Hepatocyte (in vitro differentiated cells): Measurements from ENCODE around the gene ITGB2. TPM values are rescaled to one million over a fixed set of nuclear protein-coding genes. Genes with fewer than 3 reads are reported as not detected.

ENCODE experiments used
- DNase-seq: peaks from one replicate; pipeline ENCODE4 v3.0.0-alpha.2; 2016; ENCODE audit warnings: low spot score
- H2AFZ ChIP-seq: fragments of 200-600 bp; sonication (generic); 2 replicates; pipeline ENCODE4 v1.6.0; 2016; ENCODE audit warnings: antibody characterized with exemption, mild to moderate bottlenecking
- H3K27ac ChIP-seq: fragments of 200-600 bp; sonication (generic); 2 replicates; pipeline ENCODE4 v1.5.1; 2016; ENCODE audit warnings: mild to moderate bottlenecking
- H3K27me3 ChIP-seq: fragments of 200-600 bp; sonication (generic); 2 replicates; pipeline ENCODE4 v1.6.1; 2016
- H3K36me3 ChIP-seq: fragments of 200-600 bp; sonication (generic); replicated peaks from 2 replicates; pipeline ENCODE4 v1.5.1; 2016; ENCODE audit warnings: low read depth; ENCODE audit not compliant: insufficient read depth
- H3K4me1 ChIP-seq: fragments of 200-600 bp; sonication (generic); 2 replicates; pipeline ENCODE4 v1.5.1; 2016; ENCODE audit warnings: mild to moderate bottlenecking, moderate library complexity; ENCODE audit not compliant: insufficient read depth
- H3K4me2 ChIP-seq: fragments of 200-600 bp; sonication (generic); 2 replicates; pipeline ENCODE4 v1.6.0; 2016
- H3K4me3 ChIP-seq: fragments of 200-600 bp; sonication (generic); 2 replicates; pipeline ENCODE4 v1.5.1; 2016; ENCODE audit warnings: mild to moderate bottlenecking
- H3K79me2 ChIP-seq: fragments of 200-600 bp; sonication (generic); 2 replicates; pipeline ENCODE4 v1.6.0; 2017; ENCODE audit warnings: mild to moderate bottlenecking
- H3K9me2 ChIP-seq: fragments of 200-600 bp; sonication (generic); replicated peaks from 2 replicates; pipeline ENCODE4 v1.6.0; 2017; ENCODE audit warnings: mild to moderate bottlenecking; ENCODE audit not compliant: insufficient read depth
- H3K9me3 ChIP-seq: fragments of 200-600 bp; sonication (generic); 2 replicates; pipeline ENCODE4 v1.5.1; 2016; ENCODE audit warnings: low read depth, mild to moderate bottlenecking
- H4K20me1 ChIP-seq: fragments of 200-600 bp; sonication (generic); 2 replicates; pipeline ENCODE4 v1.6.0; 2016; ENCODE audit warnings: mild to moderate bottlenecking; ENCODE audit not compliant: insufficient read depth, poor library complexity, severe bottlenecking
- CTCF ChIP-seq: fragments of 200-600 bp; sonication (generic); IDR thresholded peaks from 2 replicates; pipeline ENCODE4 v1.5.1; 2016; ENCODE audit warnings: antibody characterized with exemption, mild to moderate bottlenecking; ENCODE audit not compliant: poor library complexity
- EZH2 ChIP-seq: fragments of 200-600 bp; sonication (generic); IDR thresholded peaks from 2 replicates; pipeline ENCODE4 v1.6.1; 2016; ENCODE audit warnings: antibody characterized with exemption, mild to moderate bottlenecking, borderline replicate concordance
- EZH2phosphoT487 ChIP-seq: fragments of 200-600 bp; sonication (generic); IDR thresholded peaks from one replicate; pipeline ENCODE4 v1.6.1; 2018; ENCODE audit warnings: antibody characterized with exemption, mild to moderate bottlenecking, low read depth, moderate library complexity; ENCODE audit not compliant: unreplicated experiment, severe bottlenecking
- WGBS: methylation state at CpG from one replicate; pipeline ENCODE4 v1.1.6; 2016; ENCODE audit warnings: low lambda C conversion rate; ENCODE audit errors: missing lambda C conversion rate; 5-methylcytosine and 5-hydroxymethylcytosine counted together
- polyA plus RNA-seq: library from polyadenylated mRNA; unstranded; fragments of >200 nt; fragmentation: Nextera tagmentation; extraction: Ambion mirVana; gene quantifications from 2 replicates; pipeline ENCODE4 v1.2.1, GENCODE V29; 2016
- total RNA-seq: library from RNA; depleted of rRNA; stranded (reverse); fragments of >200 nt; gene quantifications from 2 replicates; pipeline ENCODE4 v1.2.3, GENCODE V29; 2014

The ITGB2 gene
- total and polyA plus RNA-seq, 2 experiments from 2014 or later = 3.8 to 4.2 TPM

DNA sequence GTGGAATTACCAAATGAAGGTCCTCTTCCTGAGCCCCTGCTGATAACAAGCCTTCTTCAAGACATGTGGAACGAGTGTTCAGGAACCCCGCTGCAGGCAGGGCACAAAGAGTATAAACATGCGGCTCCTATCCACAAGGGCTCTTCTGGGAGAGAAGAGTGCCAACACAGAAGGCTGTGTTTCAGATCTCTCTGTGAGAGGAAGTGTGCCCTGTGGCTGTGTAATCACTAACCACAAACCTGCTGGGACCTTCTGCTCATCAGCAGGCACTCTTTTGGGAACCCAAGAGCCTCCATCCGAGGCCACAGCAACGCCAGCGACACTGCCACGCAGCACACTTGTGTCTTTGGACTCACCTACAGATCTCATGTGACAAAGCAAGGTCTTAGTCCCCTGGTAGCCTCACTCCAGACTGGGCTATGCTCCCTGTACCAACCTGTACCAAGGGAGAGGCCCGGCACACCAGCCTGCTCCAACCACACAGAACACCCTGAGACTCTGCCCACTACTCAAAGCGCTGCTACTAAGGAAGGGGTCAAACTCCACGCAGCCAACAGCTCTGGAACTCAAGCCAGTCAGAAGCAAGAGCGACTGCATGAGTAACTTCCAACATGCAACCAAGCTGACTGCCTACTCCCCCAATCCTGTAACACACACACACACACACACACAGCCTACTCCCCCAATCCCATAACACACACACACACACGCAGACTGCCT, 55.0 kb downstream of the ITGB2 start:
- Histone ChIP-seq H3K9me3 (no peaks in the 10 kb centered on the region), H3K79me2 (peaks cover 92% of the 10 kb centered on the region), H3K27ac (peak overlapping the region; percentile 70), H3K27me3 (no peaks in the 10 kb centered on the region), H3K4me1 (peaks cover 40% of the 10 kb centered on the region), H2AFZ (no peak overlapping the region), H3K4me3 (no peak overlapping the region), H4K20me1 (peaks cover 91% of the 10 kb centered on the region), H3K36me3 (no peaks in the 10 kb centered on the region), H3K4me2 (peak overlapping the region; percentile 54), H3K9me2 (no peaks in the 10 kb centered on the region)
- peak; percentile 34 for DNase-seq
- TF ChIP-seq EZH2 (no peak), EZH2phosphoT487 (no peak), CTCF (no peak)
- WGBS = 82% methylated on average over 11 of the region's 12 CpGs

DNA sequence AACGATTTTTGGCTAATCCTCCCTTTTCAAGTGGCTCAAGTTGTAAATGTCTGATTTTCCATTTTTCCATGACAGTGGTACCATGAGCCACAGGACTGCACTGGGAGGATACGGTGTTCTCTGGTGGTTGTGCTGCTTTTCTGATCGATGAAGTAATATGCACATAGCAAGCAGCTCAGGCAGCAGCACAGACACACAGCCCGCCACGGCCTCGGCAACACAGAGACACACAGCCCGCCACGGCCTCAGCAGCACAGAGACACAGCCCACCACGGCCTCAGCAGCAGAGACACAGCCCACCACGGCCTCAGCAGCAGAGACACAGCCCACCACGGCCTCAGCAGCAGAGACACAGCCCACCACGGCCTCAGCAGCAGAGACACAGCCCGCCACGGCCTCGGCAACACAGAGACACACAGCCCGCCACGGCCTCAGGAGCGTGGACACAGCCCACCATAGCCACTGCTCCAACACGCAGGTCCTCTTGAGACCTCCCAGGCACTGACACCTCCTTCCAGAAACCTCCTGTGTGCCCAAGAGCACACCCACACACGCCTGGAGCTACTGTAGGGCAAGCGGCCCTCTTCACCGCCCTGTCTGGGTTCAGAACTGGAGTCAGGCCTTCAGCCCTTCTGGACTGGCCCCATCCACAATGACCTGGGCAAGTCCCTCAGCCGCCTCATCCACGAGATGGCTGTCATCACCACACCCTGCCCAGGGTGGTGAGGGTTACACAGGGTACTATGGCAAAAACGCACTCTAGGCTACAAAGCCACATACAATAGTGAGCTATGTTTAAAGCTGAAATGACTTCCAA, 57.6 kb downstream of the ITGB2 start:
- H3K9me3 ChIP-seq = no peaks in the 10 kb centered on the region
- no peaks in the 10 kb centered on the region for H3K36me3 ChIP-seq
- no peak for TF ChIP-seq EZH2phosphoT487
- H3K4me1 ChIP-seq = peaks cover 24% of the 10 kb centered on the region
- H2AFZ ChIP-seq = no peak overlapping the region
- H3K9me2 ChIP-seq = no peaks in the 10 kb centered on the region
- WGBS = 93% methylated on average over 25 of the region's 25 CpGs
- peaks cover 98% of the 10 kb centered on the region for H3K79me2 ChIP-seq
- no peak overlapping the region for H3K27ac ChIP-seq
- DNase-seq = no peak
- peaks cover 97% of the 10 kb centered on the region for H4K20me1 ChIP-seq
- H3K4me2 ChIP-seq = no peak overlapping the region
- H3K4me3 ChIP-seq = no peak overlapping the region
- H3K27me3 ChIP-seq = no peaks in the 10 kb centered on the region

DNA sequence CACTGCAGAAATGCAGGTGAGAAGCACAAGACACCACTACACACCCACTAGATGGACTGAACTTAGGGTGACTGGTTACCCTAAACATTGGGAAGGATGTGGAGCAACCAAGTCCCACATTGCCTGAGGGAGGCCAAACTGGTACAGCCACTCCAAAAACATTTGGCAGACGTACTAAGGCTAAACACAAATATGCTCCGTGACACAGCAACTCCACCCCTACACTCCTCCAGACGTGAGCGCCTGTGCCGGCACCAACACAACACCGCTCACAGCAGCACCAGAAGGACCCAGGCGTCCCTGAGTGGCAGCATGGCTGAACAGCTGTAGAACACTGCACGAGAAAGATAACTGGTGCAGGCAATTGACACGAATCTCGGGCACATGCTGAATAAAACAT, 61.9 kb downstream of the ITGB2 start:
- H4K20me1 ChIP-seq = peaks cover 83% of the 10 kb centered on the region
- no peak overlapping the region for H3K4me2 ChIP-seq
- H3K27me3 ChIP-seq = no peaks in the 10 kb centered on the region
- H3K27ac ChIP-seq = no peak overlapping the region
- WGBS = 94% methylated on average over 10 of the region's 10 CpGs
- H3K79me2 ChIP-seq = peaks cover 100% of the 10 kb centered on the region
- H3K9me3 ChIP-seq = no peaks in the 10 kb centered on the region
- TF ChIP-seq EZH2 (no peak), CTCF (no peak), EZH2phosphoT487 (no peak)
- no peaks in the 10 kb centered on the region for H3K9me2 ChIP-seq
- H3K4me1 ChIP-seq = peaks cover 1% of the 10 kb centered on the region
- DNase-seq = no peak
- H3K4me3 ChIP-seq = no peak overlapping the region
- H3K36me3 ChIP-seq = no peaks in the 10 kb centered on the region
- H2AFZ ChIP-seq = no peak overlapping the region

GRCh38 chr21:44858291-44858690, 62.4 kb downstream of the ITGB2 start:
- no peak overlapping the region for H3K4me3 ChIP-seq
- H3K9me3 ChIP-seq = no peaks in the 10 kb centered on the region
- no peak for DNase-seq
- peaks cover 6% of the 10 kb centered on the region for H3K4me1 ChIP-seq
- TF ChIP-seq CTCF = no peak
- no peak for TF ChIP-seq EZH2phosphoT487
- no peak for TF ChIP-seq EZH2
- no peak overlapping the region for H3K4me2 ChIP-seq
- H3K9me2 ChIP-seq = no peaks in the 10 kb centered on the region
- WGBS = 91% methylated on average over 15 of the region's 15 CpGs
- no peak overlapping the region for H2AFZ ChIP-seq
- no peak overlapping the region for H3K27ac ChIP-seq
- H3K36me3 ChIP-seq = no peaks in the 10 kb centered on the region
- no peaks in the 10 kb centered on the region for H3K27me3 ChIP-seq
- H4K20me1 ChIP-seq = peaks cover 83% of the 10 kb centered on the region
- peaks cover 99% of the 10 kb centered on the region for H3K79me2 ChIP-seq
